ENCODE data around the gene RALGDS. TPM values are rescaled to one million over a fixed set of nuclear protein-coding genes. Genes with fewer than 3 reads are reported as not detected.
"Not testable (repeated sequence)": the region's sequence is repeated elsewhere in the genome, so short reads cannot be mapped to it uniquely, and the experiment has no call there.

RALGDS gene
- total RNA-seq, 1 donor: 13.8 TPM

GRCh38 chr9:133086894-133087293, 34.1 kb downstream of the RALGDS start:
- TF ChIP-seq CTCF (IDR thresholded peaks at IDR 0.05; ENCODE audit: insufficient read depth, low read depth, low read length): no peak
- no peak for DNase-seq (ENCODE audit: low read depth)
- no peak overlapping the region for H3K4me3 ChIP-seq (ENCODE audit: low read depth, low read length)

- DNase-seq (ENCODE audit: low read depth): not testable (repeated sequence)
Observed at GRCh38 chr9:133086212-133086860, 34.7 kb downstream of the RALGDS start.

GRCh38 chr9:133083688-133084087, 37.4 kb downstream of the RALGDS start:
- DNase-seq (ENCODE audit: low read depth); H3K4me3 ChIP-seq (ENCODE audit: low read depth, low read length): not testable (repeated sequence)

More at GRCh38 chr9:133086212-133086860, 34.7 kb downstream of the RALGDS start:
- not testable (repeated sequence) for H3K4me3 ChIP-seq (ENCODE audit: low read depth, low read length)

GRCh38 chr9:133081957-133082644, 38.9 kb downstream of the RALGDS start:
- not testable (repeated sequence) for H3K4me3 ChIP-seq (ENCODE audit: low read depth, low read length); DNase-seq (ENCODE audit: low read depth)

- not testable (repeated sequence) for H3K4me3 ChIP-seq (ENCODE audit: low read depth, low read length); DNase-seq (ENCODE audit: low read depth)
Observed at GRCh38 chr9:133080786-133081779, 40.0 kb downstream of the RALGDS start.

- H3K4me3 ChIP-seq (ENCODE audit: low read depth, low read length): no peak overlapping the region
- no peak for DNase-seq (ENCODE audit: low read depth)
- TF ChIP-seq CTCF (IDR thresholded peaks at IDR 0.05; ENCODE audit: insufficient read depth, low read depth, low read length): no peak
Observed at GRCh38 chr9:133080161-133080560, 40.9 kb downstream of the RALGDS start.

GRCh38 chr9:133078486-133078885, 42.6 kb downstream of the RALGDS start:
- TF ChIP-seq CTCF (IDR thresholded peaks at IDR 0.05; ENCODE audit: insufficient read depth, low read depth, low read length): no peak
- H3K4me3 ChIP-seq (ENCODE audit: low read depth, low read length): no peak overlapping the region
- no peak for DNase-seq (ENCODE audit: low read depth)

GRCh38 chr9:133076691-133077090, 44.3 kb downstream of the RALGDS start:
- no peak for TF ChIP-seq CTCF (IDR thresholded peaks at IDR 0.05; ENCODE audit: insufficient read depth, low read depth, low read length)
- DNase-seq (ENCODE audit: low read depth): no peak
- no peak overlapping the region for H3K4me3 ChIP-seq (ENCODE audit: low read depth, low read length)
